Panc1 (cell line): Measurements from ENCODE around the gene ASNSD1. TPM values are rescaled to one million over a fixed set of nuclear protein-coding genes. Genes with fewer than 3 reads are reported as not detected.

ENCODE experiments used
- ATAC-seq: fragments of 200-7000 bp; cut with Tn5 transposase; 2 replicates; pipeline ENCODE4 v1.9.1; 2020; ENCODE audit warnings: mild to moderate bottlenecking, moderate library complexity
- BruUV-seq: library from RNA; stranded (reverse); fragments of 400-500 nt; replicated peaks from 2 replicates; lab custom pipeline; 2021; lab: Mats Ljungman, UMichigan
- CTCF ChIA-PET: fragments of 300-600 bp; sonication (Branson Sonifier 250); formaldehyde crosslinking; loops from one replicate; lab custom pipeline; 2022; ENCODE audit warnings: antibody characterized with exemption; lab: Charles Lee
- POLR2A ChIA-PET: fragments of 300-600 bp; sonication (Branson Sonifier 250); formaldehyde crosslinking; loops from one replicate; lab custom pipeline; 2022; ENCODE audit warnings: antibody characterized with exemption; lab: Charles Lee
- DNase-seq: peaks from one replicate; pipeline ENCODE4 v3.0.0-alpha.2; 2010; ENCODE audit warnings: low read depth, low spot score
- H3K27ac ChIP-seq: 2 replicates; pipeline ENCODE4 v1.5.1; 2011; ENCODE audit warnings: mild to moderate bottlenecking, low read length, inconsistent platforms
- H3K27me3 ChIP-seq: fragments of 200-500 bp; sonication (Bioruptor generic); 2 replicates; pipeline ENCODE4 v1.6.0; 2014; ENCODE audit warnings: low read length, inconsistent platforms; ENCODE audit not compliant: control insufficient read depth, insufficient read depth
- H3K36me3 ChIP-seq: fragments of 200-500 bp; sonication (Bioruptor generic); 2 replicates; pipeline ENCODE4 v1.5.1; 2014; ENCODE audit warnings: inconsistent platforms, mild to moderate bottlenecking, low read length, moderate library complexity; ENCODE audit not compliant: control insufficient read depth, insufficient read depth
- H3K4me1 ChIP-seq: 2 replicates; pipeline ENCODE4 v1.5.1; 2011; ENCODE audit warnings: inconsistent platforms, mild to moderate bottlenecking, low read length, moderate library complexity; ENCODE audit not compliant: control insufficient read depth, insufficient read depth
- H3K4me3 ChIP-seq, 2 experiments: 2 replicates each; pipeline ENCODE4 v1.5.1; 2011 to 2012; ENCODE audit warnings: low read depth in 2 of 2, low read length in 2 of 2, mild to moderate bottlenecking in 2 of 2, inconsistent platforms in 1 of 2, moderate library complexity in 1 of 2
- H3K9me3 ChIP-seq: fragments of 200-500 bp; sonication (Bioruptor generic); 2 replicates; pipeline ENCODE4 v1.5.1; 2014; ENCODE audit warnings: low read depth, mild to moderate bottlenecking, inconsistent platforms, low read length, moderate library complexity; ENCODE audit not compliant: control insufficient read depth, insufficient read depth
- CTCF ChIP-seq: fragments of 450-650 bp; IDR thresholded peaks from 2 replicates; pipeline ENCODE4 v1.5.1; 2017; ENCODE audit warnings: mild to moderate bottlenecking
- POLR2AphosphoS5 ChIP-seq: IDR thresholded peaks from 2 replicates; pipeline ENCODE4 v1.6.1; 2012; ENCODE audit warnings: mild to moderate bottlenecking, low read depth, low read length, moderate library complexity
- SIN3A ChIP-seq: IDR thresholded peaks from 2 replicates; pipeline ENCODE4 v1.6.1; 2012; ENCODE audit warnings: low read depth, mild to moderate bottlenecking, low read length, moderate library complexity, borderline replicate concordance; ENCODE audit not compliant: insufficient read depth
- TCF7L2 ChIP-seq: IDR thresholded peaks from 2 replicates; pipeline ENCODE4 v1.6.1; 2011; ENCODE audit warnings: mild to moderate bottlenecking, low read depth, low read length, inconsistent platforms
- in situ Hi-C: cut with HindIII; loops from 2 replicates; pipeline ENCODE4 v1.10.0; 2016; ENCODE audit warnings: low sequenced_read_pairs, low pct_unique_long_range_greater_than_20kb
- intact Hi-C: fragments of 100-400 bp; cut with micrococcal nuclease; formaldehyde crosslinking; loops from one replicate; pipeline ENCODE4 v1.10.0; 2022; ENCODE audit not compliant: unreplicated experiment
- total RNA-seq: library from RNA; stranded (reverse); gene quantifications from one replicate; pipeline ENCODE4 v1.2.1, GENCODE V29; 2021; ENCODE audit not compliant: unreplicated experiment
- TF ChIP-seq, protein P1 (sequence below), 2 experiments: IDR thresholded peaks; 2 replicates each; pipeline ENCODE4 v1.6.1; 2011 to 2012; ENCODE audit warnings: low read depth in 2 of 2, control low read depth in 1 of 2, low read length in 1 of 2, mild to moderate bottlenecking in 1 of 2, moderate library complexity in 1 of 2; ENCODE audit not compliant: insufficient read depth in 1 of 2

Gene ASNSD1
- total RNA-seq, 1 experiment from 2014 or later = 30.3 TPM

- ATAC-seq (no peak), DNase-seq (no peak)
- no peaks in the 10 kb centered on the region for H3K36me3 ChIP-seq
- H3K4me3 ChIP-seq = no peak overlapping the region
- H3K4me1 ChIP-seq = no peaks in the 10 kb centered on the region
- in situ Hi-C loops = no loop called here
- ChIA-PET POLR2A (no interaction called here), CTCF (no interaction called here)
- BruUV-seq = no TSS peak
- TF ChIP-seq TCF7L2 (no peak), CTCF (no peak), SIN3A (no peak), POLR2AphosphoS5 (no peak)
- TF ChIP-seq, protein P1, sequence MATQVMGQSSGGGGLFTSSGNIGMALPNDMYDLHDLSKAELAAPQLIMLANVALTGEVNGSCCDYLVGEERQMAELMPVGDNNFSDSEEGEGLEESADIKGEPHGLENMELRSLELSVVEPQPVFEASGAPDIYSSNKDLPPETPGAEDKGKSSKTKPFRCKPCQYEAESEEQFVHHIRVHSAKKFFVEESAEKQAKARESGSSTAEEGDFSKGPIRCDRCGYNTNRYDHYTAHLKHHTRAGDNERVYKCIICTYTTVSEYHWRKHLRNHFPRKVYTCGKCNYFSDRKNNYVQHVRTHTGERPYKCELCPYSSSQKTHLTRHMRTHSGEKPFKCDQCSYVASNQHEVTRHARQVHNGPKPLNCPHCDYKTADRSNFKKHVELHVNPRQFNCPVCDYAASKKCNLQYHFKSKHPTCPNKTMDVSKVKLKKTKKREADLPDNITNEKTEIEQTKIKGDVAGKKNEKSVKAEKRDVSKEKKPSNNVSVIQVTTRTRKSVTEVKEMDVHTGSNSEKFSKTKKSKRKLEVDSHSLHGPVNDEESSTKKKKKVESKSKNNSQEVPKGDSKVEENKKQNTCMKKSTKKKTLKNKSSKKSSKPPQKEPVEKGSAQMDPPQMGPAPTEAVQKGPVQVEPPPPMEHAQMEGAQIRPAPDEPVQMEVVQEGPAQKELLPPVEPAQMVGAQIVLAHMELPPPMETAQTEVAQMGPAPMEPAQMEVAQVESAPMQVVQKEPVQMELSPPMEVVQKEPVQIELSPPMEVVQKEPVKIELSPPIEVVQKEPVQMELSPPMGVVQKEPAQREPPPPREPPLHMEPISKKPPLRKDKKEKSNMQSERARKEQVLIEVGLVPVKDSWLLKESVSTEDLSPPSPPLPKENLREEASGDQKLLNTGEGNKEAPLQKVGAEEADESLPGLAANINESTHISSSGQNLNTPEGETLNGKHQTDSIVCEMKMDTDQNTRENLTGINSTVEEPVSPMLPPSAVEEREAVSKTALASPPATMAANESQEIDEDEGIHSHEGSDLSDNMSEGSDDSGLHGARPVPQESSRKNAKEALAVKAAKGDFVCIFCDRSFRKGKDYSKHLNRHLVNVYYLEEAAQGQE (IDR thresholded peaks at IDR 0.05; ENCODE audit: insufficient read depth in 1 of 2, low read depth in 2 of 2, low read length in 1 of 2) = no peak
- no peak overlapping the region for H3K27ac ChIP-seq
- no peaks in the 10 kb centered on the region for H3K27me3 ChIP-seq
- intact Hi-C loops = no loop called here
- H3K9me3 ChIP-seq = peaks cover 4% of the 10 kb centered on the region; the same call in 1 of the 2 replicates
These were observed 20.6 kb downstream of the ASNSD1 start for GRCh38 chr2:189681903-189682302.

DNA sequence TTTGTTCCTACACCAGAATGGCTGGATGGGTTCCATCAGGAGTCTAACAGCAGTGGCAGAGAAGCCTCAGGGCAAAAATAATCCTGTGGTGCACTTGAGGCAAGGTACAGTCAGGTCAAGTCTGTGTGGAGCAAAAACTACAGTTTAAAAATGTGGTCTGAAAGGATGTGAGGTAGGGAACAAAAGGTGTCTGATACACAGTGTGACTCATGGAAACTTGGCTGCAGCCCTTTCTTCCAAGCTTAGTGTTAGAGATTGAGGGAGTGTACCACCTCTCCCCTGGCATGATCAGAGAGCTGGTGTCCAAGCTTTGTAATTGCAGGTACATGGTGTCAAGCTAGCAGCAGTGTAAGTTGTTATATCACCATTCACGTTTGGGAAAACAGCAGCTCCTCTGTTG lies 22.1 kb downstream of the ASNSD1 start:
- H3K4me3 ChIP-seq = no peak overlapping the region
- no peaks in the 10 kb centered on the region for H3K27me3 ChIP-seq
- BruUV-seq = no TSS peak
- H3K27ac ChIP-seq = no peak overlapping the region
- POLR2A ChIA-PET = no interaction called here
- DNase-seq (no peak), ATAC-seq (no peak)
- TF ChIP-seq POLR2AphosphoS5 (no peak), CTCF (no peak), SIN3A (no peak), TCF7L2 (no peak)
- TF ChIP-seq, protein P1 (IDR thresholded peaks at IDR 0.05; ENCODE audit: insufficient read depth in 1 of 2, low read depth in 2 of 2, low read length in 1 of 2) = no peak
- H3K9me3 ChIP-seq = no peaks in the 10 kb centered on the region
- CTCF ChIA-PET = interaction anchor here (1.2 kb wide), 1 partner anchor 8 kb away, joined by 5 read pairs; the partner anchor contains the start of gene ANKAR
- no peaks in the 10 kb centered on the region for H3K36me3 ChIP-seq
- H3K4me1 ChIP-seq = no peaks in the 10 kb centered on the region
- intact Hi-C loops (no loop called here), in situ Hi-C loops (no loop called here)
